HG02610 (cell line): Measurements from ENCODE around the gene SALL3.

Experiments used
- ATAC-seq: cut with Tn5 transposase; IDR thresholded peaks from one replicate; pipeline ENCODE4 v1.9.1; 2021; ENCODE audit warnings: mild to moderate bottlenecking, moderate library complexity; ENCODE audit not compliant: unreplicated experiment

Gene SALL3

DNA sequence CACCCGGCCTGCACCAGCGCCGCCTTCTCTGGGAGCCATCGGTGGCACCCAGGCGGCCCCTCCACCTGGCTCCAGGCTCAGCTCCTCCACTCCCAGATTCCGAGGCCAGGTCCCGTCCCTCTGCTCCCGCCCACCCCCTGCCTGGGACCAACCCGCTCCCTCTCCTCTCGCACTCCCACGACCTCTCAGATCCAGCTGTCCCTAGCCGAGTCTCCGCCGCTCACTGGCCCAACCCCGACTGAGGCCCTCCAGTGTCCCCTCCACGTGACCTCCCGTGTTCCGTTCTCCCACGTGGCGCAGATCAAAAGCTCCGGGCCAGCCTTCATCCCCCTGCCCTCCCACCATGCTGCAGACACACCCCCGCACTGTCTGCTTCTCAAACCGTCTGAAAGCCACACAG lies 14.4 kb upstream of the SALL3 start:
- no peak for ATAC-seq

DNA sequence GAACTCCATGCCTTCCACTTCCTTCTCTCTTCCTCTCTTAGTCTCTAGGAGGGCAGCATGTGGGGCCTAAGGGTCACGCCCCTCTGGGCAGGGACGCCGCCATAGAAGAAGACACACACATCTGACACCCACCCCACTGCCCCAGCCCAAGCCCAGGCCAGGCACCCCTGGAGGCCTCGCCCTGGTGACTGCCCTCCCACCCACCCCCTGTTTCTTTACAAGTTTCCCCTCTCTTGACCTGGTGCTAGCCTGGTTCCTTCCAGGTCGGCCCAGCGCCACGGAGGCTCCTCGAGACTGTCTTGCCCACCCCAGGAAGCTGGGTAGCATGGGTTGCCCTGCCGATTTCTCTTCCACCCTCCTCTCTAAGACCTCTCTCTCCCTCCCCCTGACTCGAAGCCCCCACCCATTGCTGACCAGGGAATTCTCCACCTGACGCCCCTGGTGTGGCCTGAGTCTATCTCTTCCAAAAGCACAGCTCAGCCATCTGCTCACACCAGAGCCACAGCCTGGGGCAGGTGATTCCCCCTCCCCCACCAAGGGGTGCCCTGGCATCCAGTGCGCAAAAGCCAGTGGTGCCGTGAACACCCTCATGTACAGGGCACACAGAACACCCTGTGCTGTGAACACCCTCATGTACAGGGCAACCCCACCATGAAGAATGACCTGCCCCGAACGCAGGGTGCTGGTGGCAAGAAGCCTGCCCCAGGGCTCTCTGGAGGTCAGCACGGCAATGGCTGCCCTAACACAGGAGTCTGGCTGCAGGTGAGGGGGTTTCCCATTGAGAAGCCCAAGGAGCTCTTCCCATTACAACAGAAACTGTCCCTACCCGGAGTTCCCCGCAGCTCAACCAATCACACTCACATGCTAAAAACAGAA lies 13.5 kb upstream of the SALL3 start:
- ATAC-seq, result no peak

GRCh38 chr18:78966793-78967106 lies 12.9 kb upstream of the SALL3 start:
- no peak for ATAC-seq

DNA sequence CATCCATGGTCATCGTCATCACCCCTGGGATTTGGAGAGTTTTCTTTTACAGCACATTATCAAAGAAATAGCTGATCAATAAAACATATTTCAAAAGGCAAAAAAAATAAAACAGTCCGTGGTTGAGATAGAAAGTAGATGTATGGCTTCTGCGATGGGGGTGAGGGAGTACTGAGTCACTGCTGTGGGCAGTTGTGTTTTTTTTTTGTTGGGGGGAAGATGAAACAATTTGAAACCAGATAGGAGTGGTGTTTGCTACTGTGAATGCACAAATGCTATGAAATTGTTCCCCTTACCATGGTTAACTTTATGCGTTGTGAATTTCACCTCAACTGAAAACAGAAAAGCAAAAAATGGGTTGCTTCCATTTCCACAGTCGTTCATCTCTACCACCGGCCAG lies 11.9 kb upstream of the SALL3 start:
- no peak for ATAC-seq

GRCh38 chr18:78969574-78970315 lies 9.9 kb upstream of the SALL3 start:
- no peak for ATAC-seq

- ATAC-seq, result no peak
Observed at GRCh38 chr18:78970774-78971333, 8.8 kb upstream of the SALL3 start.

DNA sequence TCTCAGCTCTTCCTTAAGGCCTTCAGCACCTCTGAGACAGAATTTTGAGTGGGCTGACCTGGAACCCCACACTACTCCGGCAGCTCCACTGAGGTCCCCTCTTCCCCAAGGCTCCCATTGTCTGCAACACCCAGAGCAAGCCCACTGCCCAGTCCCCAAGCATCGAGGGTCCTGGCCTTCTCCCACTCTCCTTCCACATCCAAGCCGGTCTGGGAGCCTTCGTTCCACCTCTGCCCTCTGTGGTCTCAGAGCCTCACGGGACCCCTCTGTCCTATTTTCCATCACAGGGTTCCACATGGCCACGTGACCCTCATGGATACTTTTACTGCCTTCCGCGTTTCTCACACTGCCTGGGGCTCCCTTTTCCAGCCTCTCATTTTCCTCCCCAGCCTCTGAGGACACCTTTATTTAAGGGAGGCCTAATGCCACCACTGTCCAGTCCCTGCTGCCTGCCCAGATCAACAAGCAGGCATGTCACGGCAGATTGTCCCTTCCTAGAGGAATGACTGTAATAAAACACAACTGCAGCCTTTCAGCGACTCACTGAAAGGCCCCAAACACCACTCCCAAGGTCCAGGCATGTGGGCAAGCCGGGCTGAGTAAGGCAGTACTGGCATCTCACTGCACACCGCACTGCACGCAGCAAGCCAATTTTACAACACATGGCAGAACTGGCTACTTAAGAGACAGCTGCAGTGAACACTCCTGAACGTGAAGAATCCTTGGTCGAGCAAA lies 7.9 kb upstream of the SALL3 start:
- ATAC-seq, result no peak

DNA sequence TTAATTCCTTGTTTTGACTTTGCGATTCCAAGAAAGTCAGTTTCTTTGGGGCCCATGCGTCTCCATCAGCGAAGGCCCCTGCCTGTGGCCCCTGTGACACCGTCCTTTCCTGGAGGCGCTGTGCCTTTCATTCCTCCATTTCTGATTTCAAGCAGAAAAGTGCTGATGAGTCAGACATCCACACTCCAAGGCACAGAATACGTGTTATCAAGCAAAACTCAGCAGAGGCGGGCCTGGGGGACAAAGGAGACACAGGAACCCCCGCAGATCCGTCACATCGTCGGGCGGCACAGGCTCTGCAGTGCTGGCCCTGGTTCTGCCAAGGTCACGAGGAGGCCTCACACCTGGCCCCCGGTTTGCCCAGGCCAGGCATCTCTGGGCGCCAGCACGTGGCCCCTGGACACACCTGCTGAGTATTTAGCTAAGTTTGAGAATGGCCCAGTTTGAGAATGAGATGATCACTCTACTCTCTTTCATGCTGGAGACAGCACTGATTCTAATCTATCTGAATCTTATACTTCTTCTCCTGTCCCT lies 7.2 kb upstream of the SALL3 start:
- no peak for ATAC-seq

- no peak for ATAC-seq
Observed at GRCh38 chr18:78972930-78973331, 6.7 kb upstream of the SALL3 start.

- no peak for ATAC-seq
Observed at GRCh38 chr18:78973357-78974083, 6.1 kb upstream of the SALL3 start.

DNA sequence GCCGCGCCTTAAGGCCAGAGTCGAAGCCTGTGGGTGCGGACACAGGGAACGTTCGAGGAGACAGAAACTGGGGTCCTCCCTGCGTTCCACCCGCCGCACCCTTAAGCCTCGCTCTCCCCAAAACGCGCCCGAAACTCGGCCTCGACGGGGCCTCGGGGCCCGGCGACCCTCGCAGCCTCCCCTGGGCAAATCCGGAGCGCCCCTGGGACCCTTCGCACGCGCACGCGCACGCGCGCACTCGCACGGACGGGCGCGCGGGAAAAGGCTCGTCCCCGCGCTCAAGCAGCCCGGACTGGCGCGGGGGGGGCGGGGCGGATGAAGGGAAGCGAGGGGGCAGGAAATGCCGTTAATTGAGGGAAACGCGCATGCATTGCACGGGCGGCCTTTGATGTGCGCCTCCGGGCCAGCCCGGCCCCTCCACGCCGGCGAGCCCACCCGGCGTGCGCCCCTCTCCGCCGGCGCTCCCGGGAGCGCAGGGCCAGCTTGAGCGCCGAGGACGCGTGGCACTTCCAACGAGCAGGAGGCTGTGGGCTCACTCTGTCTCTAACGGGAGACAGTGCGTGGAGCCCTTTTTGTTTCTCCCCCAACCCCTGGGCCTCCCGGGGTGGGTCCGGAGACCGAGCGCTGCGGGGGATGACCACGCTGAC lies 5.4 kb upstream of the SALL3 start:
- ATAC-seq, result no peak

DNA sequence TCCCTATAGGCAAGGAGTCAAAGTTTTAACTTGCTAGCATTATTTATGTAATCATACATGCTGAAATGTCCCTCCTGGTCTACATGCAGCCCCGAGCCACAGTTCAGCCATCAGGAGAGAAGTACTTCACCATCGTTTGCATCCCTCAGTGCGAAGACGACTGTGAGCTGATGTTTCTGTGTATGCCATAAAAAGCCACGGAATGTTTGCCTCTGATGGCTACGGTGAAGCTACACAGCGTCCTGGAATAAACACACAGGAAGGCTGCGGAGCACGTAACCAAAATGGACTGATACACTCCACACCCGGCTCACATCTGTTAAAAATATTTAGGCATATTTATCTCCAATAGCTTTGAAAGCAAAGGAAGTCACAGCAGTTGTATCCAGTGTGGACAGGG lies 4.3 kb upstream of the SALL3 start:
- ATAC-seq, result no peak

DNA sequence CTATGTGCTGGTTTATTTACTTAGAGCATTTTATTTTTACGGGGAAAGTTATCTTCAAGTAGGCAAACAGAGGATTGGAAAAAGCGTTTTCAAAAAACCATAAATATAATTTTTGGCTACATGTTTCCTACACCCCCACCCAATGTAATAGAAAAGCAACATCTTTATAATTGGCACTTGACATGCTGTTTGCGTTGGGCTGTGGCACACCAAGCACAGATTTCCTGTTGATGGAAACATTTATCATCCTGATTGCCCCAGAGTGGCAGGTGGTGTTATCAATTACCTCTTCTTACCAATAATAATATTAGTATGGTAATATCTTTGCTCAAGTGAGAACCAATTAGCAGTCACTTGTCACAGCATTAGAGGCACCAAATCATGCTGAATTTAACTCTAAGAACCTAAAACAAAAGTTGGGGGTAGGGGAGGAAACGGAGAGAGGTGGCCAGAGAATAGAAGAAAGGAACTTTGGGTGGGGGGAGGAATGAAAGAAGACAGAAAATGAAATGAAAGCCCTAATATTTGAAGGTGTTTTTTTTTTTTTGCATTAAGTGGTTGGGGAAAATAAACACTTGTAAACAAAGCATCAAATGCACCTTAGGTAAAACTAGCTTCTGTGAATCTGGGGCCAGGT lies 3.8 kb upstream of the SALL3 start:
- no peak for ATAC-seq

- no peak for ATAC-seq
Observed at GRCh38 chr18:78976765-78977636, 2.6 kb upstream of the SALL3 start.

DNA sequence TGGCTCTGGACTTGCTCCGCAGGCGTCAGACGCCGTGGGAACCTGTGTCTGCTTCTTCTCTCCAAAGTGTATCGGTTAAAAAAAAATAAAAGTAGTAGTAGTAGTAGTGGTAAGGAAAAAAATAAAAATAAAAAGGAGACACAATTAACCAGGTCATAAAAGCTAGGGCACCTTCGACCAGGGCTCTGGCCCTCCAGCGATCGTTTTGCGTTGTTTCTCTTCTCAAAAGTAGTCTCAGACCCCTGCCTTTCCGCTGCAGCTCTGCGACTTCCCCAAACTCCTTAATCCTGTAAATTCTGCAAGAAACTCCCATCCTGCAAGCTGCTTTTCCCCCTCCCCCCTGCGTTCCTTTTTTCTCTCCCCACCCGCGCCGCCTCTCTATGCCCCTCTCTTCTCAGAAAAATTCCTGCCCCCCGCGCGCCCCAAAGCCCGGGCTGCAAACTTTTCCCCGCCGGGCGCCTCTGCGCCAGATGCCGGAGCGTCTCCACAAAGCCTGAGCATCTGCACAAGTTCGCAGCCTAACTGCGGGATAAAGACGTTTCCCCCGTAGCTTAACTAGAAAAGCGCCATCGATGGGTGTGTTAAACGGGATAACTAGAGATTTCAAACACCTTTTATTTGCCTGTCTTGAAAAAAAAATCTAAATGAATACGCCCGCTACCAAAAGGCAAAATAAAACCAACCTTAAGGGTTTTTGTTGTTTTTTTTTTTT lies 1.8 kb upstream of the SALL3 start:
- no peak for ATAC-seq

DNA sequence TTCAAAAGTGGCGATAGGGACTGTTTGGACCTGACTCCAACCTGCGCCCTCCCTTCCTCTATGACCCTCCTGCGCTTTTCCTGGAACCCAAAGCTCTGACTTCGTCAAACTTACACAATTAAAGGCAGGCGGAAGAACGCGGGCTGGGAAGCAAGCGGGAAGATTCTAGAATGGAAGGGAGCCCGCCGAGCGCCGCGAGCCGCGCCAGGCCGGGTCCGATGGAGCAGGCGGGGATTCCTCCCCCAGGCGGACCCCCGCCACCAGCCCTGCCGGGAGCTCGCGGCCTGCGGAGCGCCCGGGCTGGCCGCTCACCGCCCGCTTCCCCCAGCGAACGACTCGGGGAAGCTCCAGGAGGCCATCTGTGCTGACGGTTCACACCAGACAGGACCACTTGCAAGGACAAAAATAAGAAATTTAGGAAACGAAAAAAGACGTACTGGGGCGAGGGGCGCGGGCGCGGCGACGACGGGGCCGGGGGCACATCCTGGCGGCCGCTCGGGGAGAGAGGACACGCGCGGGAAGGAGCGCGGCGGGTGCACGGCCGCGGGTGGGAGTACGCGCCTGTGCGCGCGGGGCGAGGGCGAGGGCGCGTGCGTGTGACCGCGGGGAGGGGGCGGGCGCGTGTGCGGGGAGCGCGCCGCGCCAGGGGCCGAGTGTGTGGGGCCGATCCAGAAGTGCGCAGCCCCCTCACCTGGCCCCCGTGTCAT lies 1.1 kb upstream of the SALL3 start:
- ATAC-seq, result no peak

GRCh38 chr18:78979056-78979729 lies 425 bp upstream of the SALL3 start:
- ATAC-seq, result no peak
